H9 (cell line): Measurements from ENCODE around the gene FLRT2. TPM values are rescaled to one million over a fixed set of nuclear protein-coding genes. Genes with fewer than 3 reads are reported as not detected.

Source experiments
- DNase-seq: peaks from one replicate; pipeline ENCODE4 v3.0.0-alpha.2; 2017
- H2AFZ ChIP-seq: one replicate; pipeline ENCODE4 v1.6.1; 2013; ENCODE audit warnings: mild to moderate bottlenecking, low read length, control low read depth, moderate library complexity
- H2AK5ac ChIP-seq: 2 replicates; pipeline ENCODE4 v1.6.1; 2013; ENCODE audit warnings: low read length, control low read depth, mixed read lengths; ENCODE audit not compliant: insufficient read length
- H2BK120ac ChIP-seq: one replicate; pipeline ENCODE4 v1.6.1; 2013; ENCODE audit warnings: low read depth, mild to moderate bottlenecking, low read length, control low read depth, inconsistent platforms; ENCODE audit not compliant: poor library complexity, severe bottlenecking
- H2BK12ac ChIP-seq: 2 replicates; pipeline ENCODE4 v1.6.1; 2013; ENCODE audit warnings: low read length, control low read depth, mixed read lengths, low read depth; ENCODE audit not compliant: insufficient read length
- H2BK15ac ChIP-seq: 2 replicates; pipeline ENCODE4 v1.6.1; 2013; ENCODE audit warnings: low read depth, low read length, control low read depth
- H2BK20ac ChIP-seq: one replicate; pipeline ENCODE4 v1.6.1; 2013; ENCODE audit warnings: low read depth, mild to moderate bottlenecking, low read length, control low read depth, inconsistent platforms; ENCODE audit not compliant: poor library complexity, severe bottlenecking
- H2BK5ac ChIP-seq: 2 replicates; pipeline ENCODE4 v1.6.1; 2013; ENCODE audit warnings: low read length, control low read depth, mixed read lengths; ENCODE audit not compliant: insufficient read length
- H3K14ac ChIP-seq: 2 replicates; pipeline ENCODE4 v1.6.1; 2013; ENCODE audit warnings: low read length, control low read depth; ENCODE audit not compliant: insufficient read depth
- H3K18ac ChIP-seq: 2 replicates; pipeline ENCODE4 v1.6.1; 2013; ENCODE audit warnings: low read depth, mild to moderate bottlenecking, mixed read lengths, low read length, control low read depth; ENCODE audit not compliant: insufficient read length
- H3K23ac ChIP-seq: 2 replicates; pipeline ENCODE4 v1.6.1; 2013; ENCODE audit warnings: low read length, control low read depth, mixed read lengths, low read depth; ENCODE audit not compliant: insufficient read length
- H3K23me2 ChIP-seq: 2 replicates; pipeline ENCODE4 v1.6.1; 2013; ENCODE audit warnings: low read depth, mild to moderate bottlenecking, mixed read lengths, low read length, control low read depth; ENCODE audit not compliant: insufficient read length, poor library complexity, severe bottlenecking
- H3K27ac ChIP-seq: 2 replicates; pipeline ENCODE4 v1.5.1; 2013; ENCODE audit warnings: low read length, control low read depth, mixed read lengths, low read depth; ENCODE audit not compliant: insufficient read length
- H3K27me3 ChIP-seq: 2 replicates; pipeline ENCODE4 v1.6.1; 2013; ENCODE audit warnings: low read length, control low read depth, inconsistent platforms; ENCODE audit not compliant: insufficient read depth
- H3K4ac ChIP-seq: 2 replicates; pipeline ENCODE4 v1.6.1; 2013; ENCODE audit warnings: low read depth, mild to moderate bottlenecking, control low read depth, inconsistent platforms, low read length, moderate library complexity
- H3K4me1 ChIP-seq: 2 replicates; pipeline ENCODE4 v1.6.1; 2013; ENCODE audit warnings: low read length, control low read depth, inconsistent platforms; ENCODE audit not compliant: insufficient read depth
- H3K4me2 ChIP-seq: 2 replicates; pipeline ENCODE4 v1.6.1; 2013; ENCODE audit warnings: low read length, control low read depth, mixed read lengths; ENCODE audit not compliant: insufficient read length, insufficient read depth
- H3K56ac ChIP-seq: 2 replicates; pipeline ENCODE4 v1.6.1; 2013; ENCODE audit warnings: low read depth, mild to moderate bottlenecking, mixed read lengths, low read length, control low read depth; ENCODE audit not compliant: insufficient read length
- H3K79me1 ChIP-seq: 2 replicates; pipeline ENCODE4 v1.6.1; 2013; ENCODE audit warnings: low read depth, mild to moderate bottlenecking, moderate library complexity, low read length, control low read depth, inconsistent platforms; ENCODE audit not compliant: insufficient read depth, poor library complexity, severe bottlenecking
- H3K79me2 ChIP-seq: 2 replicates; pipeline ENCODE4 v1.6.1; 2013; ENCODE audit warnings: low read length, control low read depth, inconsistent platforms; ENCODE audit not compliant: insufficient read depth
- H3K9ac ChIP-seq: 2 replicates; pipeline ENCODE4 v1.6.1; 2013; ENCODE audit warnings: low read length, control low read depth, mixed read lengths; ENCODE audit not compliant: insufficient read length; ENCODE audit errors: extremely low read depth
- H3K9me3 ChIP-seq: one replicate; pipeline ENCODE4 v1.6.1; 2013; ENCODE audit warnings: low read depth, low read length, inconsistent platforms; ENCODE audit not compliant: control insufficient read depth
- H3T11ph ChIP-seq: one replicate; pipeline ENCODE4 v1.6.1; 2013; ENCODE audit warnings: mild to moderate bottlenecking, low read length, control low read depth, inconsistent platforms
- H4K20me1 ChIP-seq: one replicate; pipeline ENCODE4 v1.6.1; 2013; ENCODE audit not compliant: control insufficient read depth, insufficient read length, insufficient read depth
- H4K5ac ChIP-seq: 2 replicates; pipeline ENCODE4 v1.6.1; 2013; ENCODE audit warnings: low read depth, mild to moderate bottlenecking, mixed read lengths, low read length, control low read depth; ENCODE audit not compliant: insufficient read length
- H4K8ac ChIP-seq: replicated peaks from 2 replicates; pipeline ENCODE4 v1.6.1; 2013; ENCODE audit warnings: low read length, control low read depth, mixed read lengths, low read depth; ENCODE audit not compliant: insufficient read length
- H4K91ac ChIP-seq: 2 replicates; pipeline ENCODE4 v1.6.1; 2013; ENCODE audit warnings: low read depth, mild to moderate bottlenecking, moderate library complexity, mixed read lengths, low read length, control low read depth; ENCODE audit not compliant: insufficient read length
- H3K27ac Mint-ChIP-seq, 3 experiments: 2 replicates in 2 of 3; 3 replicates in 1 of 3; pipeline ENCODE4 v1.8.0; 2020 to 2021; ENCODE audit warnings: mixed read lengths in 3 of 3, mild to moderate bottlenecking in 1 of 3, moderate library complexity in 1 of 3
- H3K27me3 Mint-ChIP-seq: 2 replicates; pipeline ENCODE4 v1.8.0; 2021; ENCODE audit warnings: low read depth, mild to moderate bottlenecking, moderate library complexity, mixed read lengths
- H3K36me3 Mint-ChIP-seq, 3 experiments: 2 replicates in 2 of 3; 3 replicates in 1 of 3; pipeline ENCODE4 v1.8.0; 2020 to 2021; ENCODE audit warnings: low read depth in 3 of 3, mixed read lengths in 3 of 3; ENCODE audit not compliant: insufficient read depth in 1 of 3
- H3K4me1 Mint-ChIP-seq, 2 experiments: 2 replicates each; pipeline ENCODE4 v1.8.0; 2020; ENCODE audit warnings: mixed read lengths in 2 of 2
- H3K4me3 Mint-ChIP-seq, 2 experiments: 2 replicates in 1 of 2; 3 replicates in 1 of 2; pipeline ENCODE4 v1.8.0; 2020 to 2021; ENCODE audit warnings: mild to moderate bottlenecking in 2 of 2, mixed read lengths in 2 of 2, moderate library complexity in 1 of 2
- H3K9me3 Mint-ChIP-seq, 2 experiments: 2 replicates in 1 of 2; 3 replicates in 1 of 2; pipeline ENCODE4 v1.8.0; 2020; ENCODE audit warnings: mild to moderate bottlenecking in 2 of 2, mixed read lengths in 2 of 2, moderate library complexity in 1 of 2
- WGBS: extraction: QIAGEN DNeasy Blood & Tissue Kit; methylation state at CpG from one replicate; pipeline ENCODE4 v1.1.7; 2013; ENCODE audit warnings: missing lambda C conversion rate, low lambda C conversion rate, mixed read lengths; ENCODE audit not compliant: insufficient read length; ENCODE audit errors: extremely low coverage; 5-methylcytosine and 5-hydroxymethylcytosine counted together
- total RNA-seq: library from RNA; stranded (reverse); gene quantifications from 2 replicates; pipeline ENCODE4 v1.2.1, GENCODE V29; 2021
- TF ChIP-seq, protein P1 (sequence below): fragments of 200-600 bp; sonication (generic); conservative IDR thresholded peaks from 3 replicates; pipeline ENCODE4 v1.8.0; 2021; ENCODE audit warnings: antibody characterized with exemption, mild to moderate bottlenecking

The FLRT2 gene
- total RNA-seq, 1 experiment from 2014 or later, result 3.3 TPM

DNA sequence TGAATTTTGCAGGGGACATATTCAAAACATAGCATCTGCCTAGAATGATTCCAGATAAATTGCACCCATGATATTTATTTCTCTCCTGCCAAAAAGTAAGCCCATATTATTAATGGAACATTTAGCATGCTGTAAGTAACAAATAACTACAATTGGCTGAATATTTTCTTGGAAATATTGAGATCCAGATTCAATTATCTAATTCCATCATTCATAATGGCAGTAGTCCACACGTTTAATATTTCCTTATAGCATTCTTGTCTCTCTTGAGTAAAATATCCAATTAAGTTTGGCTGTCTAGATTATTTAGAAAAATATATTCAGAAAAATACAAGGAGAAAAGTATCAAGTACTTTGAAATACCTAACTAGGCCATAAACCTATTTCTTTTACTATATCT lies 157.5 kb downstream of the FLRT2 start:
- no peaks in the 10 kb centered on the region for H3K4me1 Mint-ChIP-seq
- TF ChIP-seq, protein P1, sequence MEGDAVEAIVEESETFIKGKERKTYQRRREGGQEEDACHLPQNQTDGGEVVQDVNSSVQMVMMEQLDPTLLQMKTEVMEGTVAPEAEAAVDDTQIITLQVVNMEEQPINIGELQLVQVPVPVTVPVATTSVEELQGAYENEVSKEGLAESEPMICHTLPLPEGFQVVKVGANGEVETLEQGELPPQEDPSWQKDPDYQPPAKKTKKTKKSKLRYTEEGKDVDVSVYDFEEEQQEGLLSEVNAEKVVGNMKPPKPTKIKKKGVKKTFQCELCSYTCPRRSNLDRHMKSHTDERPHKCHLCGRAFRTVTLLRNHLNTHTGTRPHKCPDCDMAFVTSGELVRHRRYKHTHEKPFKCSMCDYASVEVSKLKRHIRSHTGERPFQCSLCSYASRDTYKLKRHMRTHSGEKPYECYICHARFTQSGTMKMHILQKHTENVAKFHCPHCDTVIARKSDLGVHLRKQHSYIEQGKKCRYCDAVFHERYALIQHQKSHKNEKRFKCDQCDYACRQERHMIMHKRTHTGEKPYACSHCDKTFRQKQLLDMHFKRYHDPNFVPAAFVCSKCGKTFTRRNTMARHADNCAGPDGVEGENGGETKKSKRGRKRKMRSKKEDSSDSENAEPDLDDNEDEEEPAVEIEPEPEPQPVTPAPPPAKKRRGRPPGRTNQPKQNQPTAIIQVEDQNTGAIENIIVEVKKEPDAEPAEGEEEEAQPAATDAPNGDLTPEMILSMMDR, result no peak
- H3K9me3 ChIP-seq, result no peaks in the 10 kb centered on the region
- no CpG with 5 or more reads among the region's 1 CpG for WGBS
- no peaks in the 10 kb centered on the region for H3K79me2 ChIP-seq
- no peak overlapping the region for H3K56ac ChIP-seq
- no peak overlapping the region for H3K27ac Mint-ChIP-seq
- no peak overlapping the region for H2BK15ac ChIP-seq
- no peaks in the 10 kb centered on the region for H4K20me1 ChIP-seq
- H2BK20ac ChIP-seq, result no peak overlapping the region
- no peak overlapping the region for H4K5ac ChIP-seq
- H3K27ac ChIP-seq, result no peak overlapping the region
- H3K27me3 ChIP-seq, result no peaks in the 10 kb centered on the region
- DNase-seq, result no peak
- H3K4me1 ChIP-seq, result no peaks in the 10 kb centered on the region
- H3K23ac ChIP-seq, result no peak overlapping the region
- no peaks in the 10 kb centered on the region for H3K23me2 ChIP-seq
- no peak overlapping the region for H2AFZ ChIP-seq
- no peaks in the 10 kb centered on the region for H3K36me3 Mint-ChIP-seq
- no peak overlapping the region for H3K4ac ChIP-seq
- H4K91ac ChIP-seq, result no peak overlapping the region
- H2BK12ac ChIP-seq, result no peak overlapping the region
- no peak overlapping the region for H3K4me3 Mint-ChIP-seq
- H3K9ac ChIP-seq, result no peak overlapping the region
- H3K4me2 ChIP-seq, result no peak overlapping the region
- no peak overlapping the region for H3K14ac ChIP-seq
- H3K18ac ChIP-seq, result no peak overlapping the region
- no peaks in the 10 kb centered on the region for H3K27me3 Mint-ChIP-seq
- no peaks in the 10 kb centered on the region for H3K79me1 ChIP-seq
- H3K9me3 Mint-ChIP-seq, result no peaks in the 10 kb centered on the region
- H2BK5ac ChIP-seq, result no peak overlapping the region
- no peak overlapping the region for H4K8ac ChIP-seq
- H2BK120ac ChIP-seq, result no peak overlapping the region
- H3T11ph ChIP-seq, result no peak overlapping the region
- no peak overlapping the region for H2AK5ac ChIP-seq
